ENCODE data around the gene ITSN2. TPM values are rescaled to one million over a fixed set of nuclear protein-coding genes. Genes with fewer than 3 reads are reported as not detected.
"Not testable (repeated sequence)": the region's sequence is repeated elsewhere in the genome, so short reads cannot be mapped to it uniquely, and the experiment has no call there.

ITSN2 gene
- total RNA-seq, 3 donors from 2014 or later: 48.4 to 82.8 (median 54.0) TPM

- H3K4me1 ChIP-seq (ENCODE audit: low read depth): peaks cover 14% of the 10 kb centered on the region
Observed at GRCh38 chr2:24339856-24340262, 20.5 kb downstream of the ITSN2 start.

GRCh38 chr2:24339098-24339497, 21.2 kb downstream of the ITSN2 start:
- peaks cover 16% of the 10 kb centered on the region for H3K4me1 ChIP-seq (ENCODE audit: low read depth)

More at GRCh38 chr2:24339856-24340262, 20.5 kb downstream of the ITSN2 start:
- Histone ChIP-seq H3K36me3 (ENCODE audit: low read depth) (no peaks in the 10 kb centered on the region), H3K9me3 (no peaks in the 10 kb centered on the region), H3K4me3 (no peak overlapping the region)
- no peak for ATAC-seq
- no peak for TF ChIP-seq CTCF (IDR thresholded peaks at IDR 0.05)
- DNase-seq: no peak
- intact Hi-C loops (cut with DNase I, micrococcal nuclease): no loop called here

GRCh38 chr2:24337890-24338289, 22.4 kb downstream of the ITSN2 start:
- H3K9me3 ChIP-seq: no peaks in the 10 kb centered on the region
- H3K4me1 ChIP-seq (ENCODE audit: low read depth): peaks cover 19% of the 10 kb centered on the region
- H3K4me3 ChIP-seq: no peak overlapping the region
- peak; percentile 54 for ATAC-seq
- intact Hi-C loops (cut with DNase I, micrococcal nuclease): no loop called here
- H3K36me3 ChIP-seq (ENCODE audit: low read depth): no peaks in the 10 kb centered on the region
- TF ChIP-seq CTCF (IDR thresholded peaks at IDR 0.05): no peak
- no peak for DNase-seq

More at GRCh38 chr2:24339098-24339497, 21.2 kb downstream of the ITSN2 start:
- DNase-seq; intact Hi-C loops (cut with DNase I, micrococcal nuclease); ATAC-seq; H3K4me3 ChIP-seq; H3K9me3 ChIP-seq; H3K36me3 ChIP-seq (ENCODE audit: low read depth): not testable (repeated sequence)

GRCh38 chr2:24336811-24337210, 23.5 kb downstream of the ITSN2 start:
- Histone ChIP-seq H3K4me1 (ENCODE audit: low read depth) (peaks cover 14% of the 10 kb centered on the region), H3K9me3 (no peaks in the 10 kb centered on the region), H3K36me3 (ENCODE audit: low read depth) (no peaks in the 10 kb centered on the region), H3K4me3 (no peak overlapping the region)
- TF ChIP-seq CTCF (IDR thresholded peaks at IDR 0.05): no peak
- DNase-seq (no peak), ATAC-seq (no peak)
- intact Hi-C loops (cut with DNase I, micrococcal nuclease): no loop called here

GRCh38 chr2:24334245-24334633, 26.1 kb downstream of the ITSN2 start:
- intact Hi-C loops (cut with DNase I, micrococcal nuclease): no loop called here
- H3K4me3 ChIP-seq: no peak overlapping the region
- TF ChIP-seq CTCF (IDR thresholded peaks at IDR 0.05): no peak
- DNase-seq (no peak), ATAC-seq (no peak)
- H3K4me1 ChIP-seq (ENCODE audit: low read depth): peaks cover 8% of the 10 kb centered on the region
- H3K9me3 ChIP-seq: no peaks in the 10 kb centered on the region
- no peaks in the 10 kb centered on the region for H3K36me3 ChIP-seq (ENCODE audit: low read depth)

GRCh38 chr2:24332791-24333540, 27.4 kb downstream of the ITSN2 start:
- TF ChIP-seq CTCF (IDR thresholded peaks at IDR 0.05): no peak
- intact Hi-C loops (cut with DNase I, micrococcal nuclease): no loop called here
- ATAC-seq: no peak
- no peak overlapping the region for H3K4me3 ChIP-seq
- peaks cover 8% of the 10 kb centered on the region for H3K4me1 ChIP-seq (ENCODE audit: low read depth)
- no peaks in the 10 kb centered on the region for H3K36me3 ChIP-seq (ENCODE audit: low read depth)
- no peaks in the 10 kb centered on the region for H3K9me3 ChIP-seq
- DNase-seq: no peak

All from mucosa of descending colon (tissue), 3 donors.